ENCODE results near the gene JPT2.
"Not testable (repeated sequence)": the region's sequence is repeated elsewhere in the genome, so short reads cannot be mapped to it uniquely, and the experiment has no call there.

JPT2 gene

GRCh38 chr16:1677339-1677738 lies 740 bp upstream of the JPT2 start:
- no peak for DNase-seq

GRCh38 chr16:1678500-1679098 lies 520 bp downstream of the JPT2 start:
- peak; percentile 58 for DNase-seq

DNA sequence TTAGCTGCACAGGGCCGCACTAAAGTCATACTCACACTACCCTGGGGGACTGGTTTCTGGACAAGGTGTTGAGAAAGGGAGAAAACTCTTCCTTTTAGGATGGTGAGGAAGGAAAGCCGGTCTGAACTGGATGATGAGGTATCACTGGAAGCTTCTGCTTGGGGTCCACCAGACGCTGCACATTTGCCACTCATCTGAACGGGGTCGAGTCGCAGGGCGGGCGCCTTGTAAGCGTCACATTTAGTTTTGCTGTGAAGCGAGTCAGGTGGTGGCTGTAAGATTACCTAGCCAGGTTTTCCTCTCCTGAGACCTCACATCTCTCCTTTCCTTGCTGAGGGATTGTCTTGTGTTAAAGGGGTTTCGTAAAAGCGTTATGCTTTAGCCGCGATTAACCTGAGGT lies 2.3 kb downstream of the JPT2 start:
- DNase-seq: no peak

- no peak for DNase-seq
Measured at GRCh38 chr16:1681032-1681431, 3.0 kb downstream of the JPT2 start.

- no peak for DNase-seq
Measured at GRCh38 chr16:1687427-1688316, 9.6 kb downstream of the JPT2 start.

DNA sequence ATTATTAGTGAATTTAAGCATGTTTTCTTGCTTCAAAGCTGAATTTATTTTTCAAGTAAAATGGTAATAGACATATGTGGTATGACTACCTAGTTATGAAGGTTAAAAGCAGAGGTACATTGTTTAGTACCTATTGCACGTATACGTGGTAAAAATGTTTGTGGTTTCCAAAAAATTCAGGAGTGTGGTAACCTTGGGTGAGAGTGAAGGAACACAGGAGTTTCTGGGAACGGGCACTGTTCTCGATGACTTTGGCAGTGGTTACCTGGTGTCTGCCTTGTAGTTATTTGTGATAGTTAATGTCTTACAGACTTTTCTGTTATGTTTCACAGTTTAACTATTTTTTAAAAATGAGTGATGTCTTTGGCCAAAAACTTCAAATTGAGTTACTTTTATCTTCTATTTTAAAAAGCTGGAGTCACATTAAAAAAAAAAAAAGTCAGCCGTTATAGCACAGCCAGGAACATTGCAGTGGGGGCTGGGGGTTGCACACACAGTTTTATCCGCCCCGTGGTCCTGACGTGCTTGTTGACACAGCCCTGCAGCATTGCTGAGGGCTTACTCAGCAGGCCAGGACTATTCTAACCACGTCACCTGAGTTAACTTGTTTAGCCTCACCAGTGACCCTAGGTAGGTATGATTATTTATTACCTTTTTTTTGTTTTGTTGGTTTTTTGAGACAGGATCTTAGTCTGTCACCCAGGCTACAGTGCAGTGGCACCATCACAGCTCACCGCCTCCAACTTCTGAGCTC lies 10.9 kb downstream of the JPT2 start:
- DNase-seq: no peak

DNA sequence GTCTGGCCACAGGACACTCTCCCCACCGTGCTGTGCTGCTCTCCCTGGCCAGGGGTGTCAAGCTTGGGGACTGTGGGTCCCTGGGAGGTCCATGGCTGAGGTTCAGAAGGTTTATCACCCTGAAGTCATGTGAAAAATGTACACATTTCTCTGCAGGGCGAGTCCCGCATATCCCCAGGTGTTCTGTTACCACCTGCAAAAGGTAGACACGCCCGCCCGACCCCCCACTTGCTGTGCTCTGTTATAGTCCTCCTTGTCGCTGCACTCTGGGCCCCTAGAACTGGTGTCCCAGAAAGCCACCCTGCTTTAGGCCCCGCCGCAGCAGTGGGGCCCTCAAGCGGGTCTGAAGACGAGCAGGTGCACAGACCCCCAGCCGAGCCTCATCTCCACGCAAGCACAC lies 11.8 kb downstream of the JPT2 start:
- DNase-seq: no peak

GRCh38 chr16:1690810-1691209 lies 12.7 kb downstream of the JPT2 start:
- no peak for DNase-seq

- no peak for DNase-seq
Measured at GRCh38 chr16:1691276-1691675, 13.2 kb downstream of the JPT2 start.

- no peak for DNase-seq
Measured at GRCh38 chr16:1691956-1692355, 13.9 kb downstream of the JPT2 start.

GRCh38 chr16:1696863-1697262 lies 18.8 kb downstream of the JPT2 start:
- DNase-seq: no peak

DNA sequence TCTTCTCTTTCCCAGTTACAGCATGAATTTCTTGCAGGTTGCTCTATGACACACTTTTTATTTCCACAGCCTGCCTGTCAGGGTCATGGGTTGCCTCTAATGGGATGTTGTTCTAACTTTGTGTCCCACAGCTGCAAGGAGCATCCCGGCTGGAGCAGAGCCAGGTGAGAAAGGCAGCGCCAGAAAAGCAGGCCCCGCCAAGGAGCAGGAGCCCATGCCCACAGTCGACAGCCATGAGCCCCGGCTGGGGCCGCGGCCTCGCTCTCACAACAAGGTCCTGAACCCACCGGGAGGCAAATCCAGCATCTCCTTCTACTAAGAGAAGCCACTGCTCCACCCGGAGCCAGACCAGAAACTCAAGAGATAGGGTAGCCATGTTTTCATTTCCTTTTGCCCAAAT lies 20.6 kb downstream of the JPT2 start:
- no peak for DNase-seq

DNA sequence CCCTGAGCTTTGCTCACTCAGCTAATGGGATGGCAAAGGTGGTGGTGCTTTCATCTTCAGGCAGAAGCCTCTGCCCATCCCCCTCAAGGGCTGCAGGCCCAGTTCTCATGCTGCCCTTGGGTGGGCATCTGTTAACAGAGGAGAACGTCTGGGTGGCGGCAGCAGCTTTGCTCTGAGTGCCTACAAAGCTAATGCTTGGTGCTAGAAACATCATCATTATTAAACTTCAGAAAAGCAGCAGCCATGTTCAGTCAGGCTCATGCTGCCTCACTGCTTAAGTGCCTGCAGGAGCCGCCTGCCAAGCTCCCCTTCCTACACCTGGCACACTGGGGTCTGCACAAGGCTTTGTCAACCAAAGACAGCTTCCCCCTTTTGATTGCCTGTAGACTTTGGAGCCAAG lies 22.2 kb downstream of the JPT2 start:
- no peak for DNase-seq

- no peak for DNase-seq
Measured at GRCh38 chr16:1701216-1701878, 23.3 kb downstream of the JPT2 start.

- not testable (repeated sequence) for DNase-seq
Measured at GRCh38 chr16:1705324-1705687, 27.2 kb downstream of the JPT2 start.

DNA sequence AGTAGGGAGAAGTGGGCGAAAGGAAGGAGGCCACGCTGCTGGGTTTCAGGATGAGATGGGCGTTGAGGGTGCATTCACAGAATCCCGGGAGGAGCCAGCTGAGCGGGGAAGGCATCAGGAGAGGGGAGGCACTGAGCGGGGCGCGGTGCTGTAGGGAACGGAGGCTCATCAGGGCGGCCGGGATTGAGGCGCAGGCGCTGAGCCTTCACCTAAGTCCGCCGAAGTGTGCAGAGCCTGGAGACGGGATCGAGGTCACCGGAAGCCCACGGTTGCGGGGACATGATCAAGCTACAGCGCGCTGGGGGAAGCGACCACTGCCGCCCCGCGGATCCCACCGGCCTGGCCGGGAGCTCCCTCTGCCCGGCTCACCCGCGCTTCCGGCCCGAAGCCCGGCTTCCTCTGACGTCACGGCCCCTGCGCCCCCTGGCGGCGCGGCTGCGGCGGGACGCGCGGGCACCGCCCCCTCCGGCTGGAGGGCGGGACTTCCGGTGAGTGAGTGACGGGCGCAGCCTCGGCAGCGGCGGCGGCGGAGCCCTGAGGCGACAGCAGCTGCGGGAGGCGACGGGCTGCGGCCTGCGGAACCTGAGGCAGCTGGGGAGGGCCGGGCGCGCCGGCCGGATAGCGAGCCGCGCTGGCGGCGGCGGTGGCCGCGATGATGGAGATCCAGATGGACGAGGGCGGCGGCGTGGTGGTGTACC lies 27.8 kb downstream of the JPT2 start, which contains the start of gene MAPK8IP3:
Gene MAPK8IP3 (plus strand): TSS at position 508 of the 698 bp plus-strand sequence. CDS start 145 bp downstream, at position 653.
- peak; percentile 99 for DNase-seq

GRCh38 chr16:1706386-1707192 lies 28.5 kb downstream of the JPT2 start:
- peak; percentile 38 for DNase-seq

GRCh38 chr16:1707193-1707790 lies 29.2 kb downstream of the JPT2 start:
- no peak for DNase-seq

GRCh38 chr16:1708083-1708767 lies 30.1 kb downstream of the JPT2 start:
- DNase-seq: no peak

- no peak for DNase-seq
Measured at GRCh38 chr16:1708768-1709180, 30.7 kb downstream of the JPT2 start.

DNA sequence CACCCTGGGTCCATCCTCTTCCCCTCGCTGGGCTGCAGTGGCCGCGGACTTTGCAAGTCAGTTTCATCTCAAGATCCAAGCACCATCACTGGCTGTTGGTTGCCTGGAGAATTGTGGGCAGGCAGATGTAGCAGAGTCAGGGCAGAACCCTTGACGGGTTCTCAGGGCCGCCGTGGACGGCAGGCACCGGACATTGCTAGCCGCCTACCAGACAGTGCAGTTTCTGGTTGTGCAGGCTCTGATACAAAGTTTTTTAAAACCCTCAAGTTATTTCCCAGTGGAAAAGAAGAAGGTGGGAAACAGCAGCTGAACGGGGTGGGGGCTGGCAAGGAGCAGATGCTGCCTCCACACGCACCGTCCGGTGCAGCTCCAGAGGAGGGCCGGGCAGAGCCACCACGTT lies 31.3 kb downstream of the JPT2 start:
- DNase-seq: no peak
